GM23338 (cell line): Measurements from ENCODE around the gene RBM38. TPM values are rescaled to one million over a fixed set of nuclear protein-coding genes. Genes with fewer than 3 reads are reported as not detected.

Source experiments
- ATAC-seq: fragments of 200-7000 bp; cut with Tn5 transposase; 3 replicates; pipeline ENCODE4 v1.9.1; 2020
- DNase-seq: peaks from one replicate; pipeline ENCODE4 v3.0.0-alpha.2; 2015; ENCODE audit warnings: low spot score
- H2AFZ ChIP-seq: fragments of 200-600 bp; sonication (generic); 2 replicates; pipeline ENCODE4 v1.8.0; 2016; ENCODE audit warnings: antibody characterized with exemption, mild to moderate bottlenecking, moderate library complexity
- H3F3A ChIP-seq: fragments of 200-600 bp; sonication (generic); replicated peaks from 2 replicates; pipeline ENCODE4 v1.8.0; 2017; ENCODE audit warnings: antibody characterized with exemption, mixed run types, low read depth
- H3K27ac ChIP-seq: fragments of 200-600 bp; sonication (generic); 2 replicates; pipeline ENCODE4 v1.6.1; 2016; ENCODE audit warnings: low read depth
- H3K27me3 ChIP-seq: fragments of 200-600 bp; sonication (generic); 2 replicates; pipeline ENCODE4 v1.8.0; 2016; ENCODE audit warnings: mild to moderate bottlenecking, mixed run types, moderate library complexity; ENCODE audit not compliant: insufficient read depth
- H3K36me3 ChIP-seq: fragments of 200-600 bp; sonication (generic); 2 replicates; pipeline ENCODE4 v1.8.0; 2016; ENCODE audit warnings: mild to moderate bottlenecking; ENCODE audit not compliant: insufficient read depth
- H3K4me1 ChIP-seq: fragments of 200-600 bp; sonication (generic); 2 replicates; pipeline ENCODE4 v1.8.0; 2016; ENCODE audit warnings: mild to moderate bottlenecking, moderate library complexity; ENCODE audit not compliant: insufficient read depth
- H3K4me2 ChIP-seq: fragments of 200-600 bp; sonication (generic); 2 replicates; pipeline ENCODE4 v1.7.1; 2017; ENCODE audit warnings: mixed run types
- H3K4me3 ChIP-seq: fragments of 200-600 bp; sonication (generic); 2 replicates; pipeline ENCODE4 v1.6.1; 2016; ENCODE audit warnings: mixed run types
- H3K79me2 ChIP-seq: fragments of 200-600 bp; sonication (generic); replicated peaks from 2 replicates; pipeline ENCODE4 v1.8.0; 2017; ENCODE audit warnings: mild to moderate bottlenecking; ENCODE audit not compliant: insufficient read depth
- H3K9me2 ChIP-seq: fragments of 200-600 bp; sonication (generic); 2 replicates; pipeline ENCODE4 v1.8.0; 2017; ENCODE audit not compliant: insufficient read depth
- H4K20me1 ChIP-seq: fragments of 200-600 bp; sonication (generic); replicated peaks from 2 replicates; pipeline ENCODE4 v1.8.0; 2017; ENCODE audit warnings: mild to moderate bottlenecking; ENCODE audit not compliant: insufficient read depth
- H3K27ac Mint-ChIP-seq: 2 replicates; pipeline ENCODE4 v1.8.0; 2020; ENCODE audit warnings: inconsistent platforms, mild to moderate bottlenecking, moderate library complexity, mixed read lengths
- H3K27me3 Mint-ChIP-seq: 3 replicates; pipeline ENCODE4 v1.8.0; 2022; ENCODE audit warnings: low read depth, mild to moderate bottlenecking, moderate library complexity, mixed read lengths, inconsistent platforms; ENCODE audit not compliant: insufficient read depth, poor library complexity
- H3K36me3 Mint-ChIP-seq: 3 replicates; pipeline ENCODE4 v1.8.0; 2021; ENCODE audit warnings: low read depth, mild to moderate bottlenecking, inconsistent platforms, moderate library complexity, mixed read lengths
- H3K4me1 Mint-ChIP-seq: 3 replicates; pipeline ENCODE4 v1.8.0; 2020; ENCODE audit warnings: mild to moderate bottlenecking, inconsistent platforms, mixed read lengths
- H3K4me3 Mint-ChIP-seq: 3 replicates; pipeline ENCODE4 v1.8.0; 2021; ENCODE audit warnings: moderate library complexity, mild to moderate bottlenecking, inconsistent platforms, mixed read lengths
- H3K9me3 Mint-ChIP-seq: 3 replicates; pipeline ENCODE4 v1.8.0; 2020; ENCODE audit warnings: moderate library complexity, mild to moderate bottlenecking, inconsistent platforms, mixed read lengths
- CREB1 ChIP-seq: fragments of 250-450 bp; sonication (Bioruptor Pico); IDR thresholded peaks from 2 replicates; pipeline ENCODE4 v1.5.0; 2020; ENCODE audit warnings: low read depth, mild to moderate bottlenecking, moderate library complexity
- CTCF ChIP-seq, 2 experiments: fragments of 200-600 bp in 1 of 2; sonication (generic) in 1 of 2; conservative IDR thresholded peaks; 2 replicates each; pipeline versions ENCODE4 v1.5.1 to v1.6.1; 2016 to 2017; ENCODE audit warnings: antibody characterized with exemption in 2 of 2, low read depth in 2 of 2, mild to moderate bottlenecking in 2 of 2, moderate library complexity in 1 of 2
- ETS1 ChIP-seq: IDR thresholded peaks from 2 replicates; pipeline ENCODE4 v1.6.1; 2016; ENCODE audit warnings: antibody characterized with exemption
- EZH2 ChIP-seq: fragments of 200-600 bp; sonication (generic); IDR thresholded peaks from one replicate; pipeline ENCODE4 v1.8.0; 2017; ENCODE audit warnings: antibody characterized with exemption, mild to moderate bottlenecking, low read depth; ENCODE audit not compliant: unreplicated experiment
- EZH2phosphoT487 ChIP-seq: fragments of 200-600 bp; sonication (generic); IDR thresholded peaks from one replicate; pipeline ENCODE4 v1.8.1; 2018; ENCODE audit warnings: antibody characterized with exemption; ENCODE audit not compliant: unreplicated experiment
- JUNB ChIP-seq: IDR thresholded peaks from one replicate; pipeline ENCODE4 v1.6.1; 2016; ENCODE audit warnings: antibody characterized with exemption; ENCODE audit not compliant: unreplicated experiment
- NANOG ChIP-seq: IDR thresholded peaks from 2 replicates; pipeline ENCODE4 v1.6.1; 2016; ENCODE audit warnings: antibody characterized with exemption, borderline replicate concordance
- POLR2AphosphoS5 ChIP-seq: IDR thresholded peaks from 2 replicates; pipeline ENCODE4 v1.6.1; 2016; ENCODE audit warnings: antibody characterized with exemption, low read depth
- STAT1 ChIP-seq: IDR thresholded peaks from one replicate; pipeline ENCODE4 v1.6.1; 2016; ENCODE audit warnings: antibody characterized with exemption; ENCODE audit not compliant: unreplicated experiment
- ZNF114 ChIP-seq: fragments of 250-450 bp; sonication (Bioruptor Pico); IDR thresholded peaks from 2 replicates; pipeline ENCODE4 v1.5.0; 2020; ENCODE audit warnings: mild to moderate bottlenecking, moderate library complexity
- ZNF331 ChIP-seq: fragments of 250-450 bp; sonication (Bioruptor Pico); IDR thresholded peaks from 2 replicates; pipeline ENCODE4 v1.5.0; 2020; ENCODE audit warnings: low read depth, mild to moderate bottlenecking, moderate library complexity
- polyA plus RNA-seq: library from polyadenylated mRNA; unstranded; fragments of >200 nt; fragmentation: Nextera tagmentation; extraction: Ambion mirVana; gene quantifications from 2 replicates; pipeline ENCODE4 v1.2.1, GENCODE V29; 2016
- total RNA-seq: library from RNA; depleted of rRNA; stranded (reverse); fragments of >200 nt; shearing (Covaris generic); gene quantifications from 2 replicates; pipeline ENCODE4 v1.2.3, GENCODE V29; 2014
- TF ChIP-seq, protein P1 (sequence below): IDR thresholded peaks from one replicate; pipeline ENCODE4 v1.6.1; 2018; ENCODE audit warnings: antibody characterized with exemption; ENCODE audit not compliant: unreplicated experiment
- TF ChIP-seq, protein P2 (sequence below): fragments of 250-450 bp; sonication (Bioruptor Pico); IDR thresholded peaks from 2 replicates; pipeline ENCODE4 v1.5.0; 2020; ENCODE audit warnings: mild to moderate bottlenecking, moderate library complexity

RBM38 gene
- total and polyA plus RNA-seq, 2 experiments from 2014 or later, result 22.9 to 80.5 TPM

DNA sequence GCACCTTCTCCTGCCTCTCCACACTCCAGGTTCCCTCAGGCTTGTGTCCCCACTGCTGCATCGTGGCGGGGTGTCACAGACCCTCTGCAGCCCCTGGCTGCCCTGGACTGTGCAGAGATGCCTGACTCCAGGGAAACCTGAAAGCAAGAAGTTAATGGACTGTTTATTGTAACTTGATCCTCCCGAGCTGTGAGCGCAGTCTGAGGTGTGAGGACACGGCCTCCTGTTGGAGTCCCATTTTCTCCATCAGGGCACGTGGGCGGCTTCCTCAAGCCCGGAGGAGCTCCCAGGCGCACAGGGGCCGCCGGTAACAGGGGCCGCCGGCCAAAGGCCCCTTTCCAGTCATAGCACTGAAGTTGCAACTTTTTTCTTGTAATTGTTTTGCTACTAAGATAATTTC lies 16.9 kb downstream of the RBM38 start:
- Histone ChIP-seq H3K79me2 (no peaks in the 10 kb centered on the region; the same call in 1 of the 2 replicates), H3K4me1 (no peaks in the 10 kb centered on the region), H3K36me3 (peaks cover 10% of the 10 kb centered on the region; the same call in 1 of the 2 replicates), H3K27me3 (no peaks in the 10 kb centered on the region), H2AFZ (no peak overlapping the region), H3F3A (no peaks in the 10 kb centered on the region), H3K4me2 (no peak overlapping the region), H3K4me3 (no peak overlapping the region), H4K20me1 (peaks cover 2% of the 10 kb centered on the region; the same call in 1 of the 2 replicates), H3K9me2 (no peaks in the 10 kb centered on the region), H3K27ac (no peak overlapping the region)
- no peaks in the 10 kb centered on the region for H3K9me3 Mint-ChIP-seq
- peaks cover 7% of the 10 kb centered on the region for H3K27me3 Mint-ChIP-seq
- H3K36me3 Mint-ChIP-seq, result peaks cover 31% of the 10 kb centered on the region; the same call in 2 of the 3 replicates
- no peak overlapping the region for H3K27ac Mint-ChIP-seq
- TF ChIP-seq, protein P1, sequence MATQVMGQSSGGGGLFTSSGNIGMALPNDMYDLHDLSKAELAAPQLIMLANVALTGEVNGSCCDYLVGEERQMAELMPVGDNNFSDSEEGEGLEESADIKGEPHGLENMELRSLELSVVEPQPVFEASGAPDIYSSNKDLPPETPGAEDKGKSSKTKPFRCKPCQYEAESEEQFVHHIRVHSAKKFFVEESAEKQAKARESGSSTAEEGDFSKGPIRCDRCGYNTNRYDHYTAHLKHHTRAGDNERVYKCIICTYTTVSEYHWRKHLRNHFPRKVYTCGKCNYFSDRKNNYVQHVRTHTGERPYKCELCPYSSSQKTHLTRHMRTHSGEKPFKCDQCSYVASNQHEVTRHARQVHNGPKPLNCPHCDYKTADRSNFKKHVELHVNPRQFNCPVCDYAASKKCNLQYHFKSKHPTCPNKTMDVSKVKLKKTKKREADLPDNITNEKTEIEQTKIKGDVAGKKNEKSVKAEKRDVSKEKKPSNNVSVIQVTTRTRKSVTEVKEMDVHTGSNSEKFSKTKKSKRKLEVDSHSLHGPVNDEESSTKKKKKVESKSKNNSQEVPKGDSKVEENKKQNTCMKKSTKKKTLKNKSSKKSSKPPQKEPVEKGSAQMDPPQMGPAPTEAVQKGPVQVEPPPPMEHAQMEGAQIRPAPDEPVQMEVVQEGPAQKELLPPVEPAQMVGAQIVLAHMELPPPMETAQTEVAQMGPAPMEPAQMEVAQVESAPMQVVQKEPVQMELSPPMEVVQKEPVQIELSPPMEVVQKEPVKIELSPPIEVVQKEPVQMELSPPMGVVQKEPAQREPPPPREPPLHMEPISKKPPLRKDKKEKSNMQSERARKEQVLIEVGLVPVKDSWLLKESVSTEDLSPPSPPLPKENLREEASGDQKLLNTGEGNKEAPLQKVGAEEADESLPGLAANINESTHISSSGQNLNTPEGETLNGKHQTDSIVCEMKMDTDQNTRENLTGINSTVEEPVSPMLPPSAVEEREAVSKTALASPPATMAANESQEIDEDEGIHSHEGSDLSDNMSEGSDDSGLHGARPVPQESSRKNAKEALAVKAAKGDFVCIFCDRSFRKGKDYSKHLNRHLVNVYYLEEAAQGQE, result no peak
- TF ChIP-seq EZH2phosphoT487 (no peak), POLR2AphosphoS5 (no peak), ETS1 (no peak), ZNF114 (CRISPR knock-in tag) (no peak), CREB1 (CRISPR knock-in tag) (no peak), STAT1 (no peak), EZH2 (no peak), CTCF (conservative IDR thresholded peaks at IDR 0.05; ENCODE audit: low read depth in 2 of 2) (no peak), NANOG (no peak), JUNB (no peak), ZNF331 (CRISPR knock-in tag) (no peak)
- TF ChIP-seq, protein P2, sequence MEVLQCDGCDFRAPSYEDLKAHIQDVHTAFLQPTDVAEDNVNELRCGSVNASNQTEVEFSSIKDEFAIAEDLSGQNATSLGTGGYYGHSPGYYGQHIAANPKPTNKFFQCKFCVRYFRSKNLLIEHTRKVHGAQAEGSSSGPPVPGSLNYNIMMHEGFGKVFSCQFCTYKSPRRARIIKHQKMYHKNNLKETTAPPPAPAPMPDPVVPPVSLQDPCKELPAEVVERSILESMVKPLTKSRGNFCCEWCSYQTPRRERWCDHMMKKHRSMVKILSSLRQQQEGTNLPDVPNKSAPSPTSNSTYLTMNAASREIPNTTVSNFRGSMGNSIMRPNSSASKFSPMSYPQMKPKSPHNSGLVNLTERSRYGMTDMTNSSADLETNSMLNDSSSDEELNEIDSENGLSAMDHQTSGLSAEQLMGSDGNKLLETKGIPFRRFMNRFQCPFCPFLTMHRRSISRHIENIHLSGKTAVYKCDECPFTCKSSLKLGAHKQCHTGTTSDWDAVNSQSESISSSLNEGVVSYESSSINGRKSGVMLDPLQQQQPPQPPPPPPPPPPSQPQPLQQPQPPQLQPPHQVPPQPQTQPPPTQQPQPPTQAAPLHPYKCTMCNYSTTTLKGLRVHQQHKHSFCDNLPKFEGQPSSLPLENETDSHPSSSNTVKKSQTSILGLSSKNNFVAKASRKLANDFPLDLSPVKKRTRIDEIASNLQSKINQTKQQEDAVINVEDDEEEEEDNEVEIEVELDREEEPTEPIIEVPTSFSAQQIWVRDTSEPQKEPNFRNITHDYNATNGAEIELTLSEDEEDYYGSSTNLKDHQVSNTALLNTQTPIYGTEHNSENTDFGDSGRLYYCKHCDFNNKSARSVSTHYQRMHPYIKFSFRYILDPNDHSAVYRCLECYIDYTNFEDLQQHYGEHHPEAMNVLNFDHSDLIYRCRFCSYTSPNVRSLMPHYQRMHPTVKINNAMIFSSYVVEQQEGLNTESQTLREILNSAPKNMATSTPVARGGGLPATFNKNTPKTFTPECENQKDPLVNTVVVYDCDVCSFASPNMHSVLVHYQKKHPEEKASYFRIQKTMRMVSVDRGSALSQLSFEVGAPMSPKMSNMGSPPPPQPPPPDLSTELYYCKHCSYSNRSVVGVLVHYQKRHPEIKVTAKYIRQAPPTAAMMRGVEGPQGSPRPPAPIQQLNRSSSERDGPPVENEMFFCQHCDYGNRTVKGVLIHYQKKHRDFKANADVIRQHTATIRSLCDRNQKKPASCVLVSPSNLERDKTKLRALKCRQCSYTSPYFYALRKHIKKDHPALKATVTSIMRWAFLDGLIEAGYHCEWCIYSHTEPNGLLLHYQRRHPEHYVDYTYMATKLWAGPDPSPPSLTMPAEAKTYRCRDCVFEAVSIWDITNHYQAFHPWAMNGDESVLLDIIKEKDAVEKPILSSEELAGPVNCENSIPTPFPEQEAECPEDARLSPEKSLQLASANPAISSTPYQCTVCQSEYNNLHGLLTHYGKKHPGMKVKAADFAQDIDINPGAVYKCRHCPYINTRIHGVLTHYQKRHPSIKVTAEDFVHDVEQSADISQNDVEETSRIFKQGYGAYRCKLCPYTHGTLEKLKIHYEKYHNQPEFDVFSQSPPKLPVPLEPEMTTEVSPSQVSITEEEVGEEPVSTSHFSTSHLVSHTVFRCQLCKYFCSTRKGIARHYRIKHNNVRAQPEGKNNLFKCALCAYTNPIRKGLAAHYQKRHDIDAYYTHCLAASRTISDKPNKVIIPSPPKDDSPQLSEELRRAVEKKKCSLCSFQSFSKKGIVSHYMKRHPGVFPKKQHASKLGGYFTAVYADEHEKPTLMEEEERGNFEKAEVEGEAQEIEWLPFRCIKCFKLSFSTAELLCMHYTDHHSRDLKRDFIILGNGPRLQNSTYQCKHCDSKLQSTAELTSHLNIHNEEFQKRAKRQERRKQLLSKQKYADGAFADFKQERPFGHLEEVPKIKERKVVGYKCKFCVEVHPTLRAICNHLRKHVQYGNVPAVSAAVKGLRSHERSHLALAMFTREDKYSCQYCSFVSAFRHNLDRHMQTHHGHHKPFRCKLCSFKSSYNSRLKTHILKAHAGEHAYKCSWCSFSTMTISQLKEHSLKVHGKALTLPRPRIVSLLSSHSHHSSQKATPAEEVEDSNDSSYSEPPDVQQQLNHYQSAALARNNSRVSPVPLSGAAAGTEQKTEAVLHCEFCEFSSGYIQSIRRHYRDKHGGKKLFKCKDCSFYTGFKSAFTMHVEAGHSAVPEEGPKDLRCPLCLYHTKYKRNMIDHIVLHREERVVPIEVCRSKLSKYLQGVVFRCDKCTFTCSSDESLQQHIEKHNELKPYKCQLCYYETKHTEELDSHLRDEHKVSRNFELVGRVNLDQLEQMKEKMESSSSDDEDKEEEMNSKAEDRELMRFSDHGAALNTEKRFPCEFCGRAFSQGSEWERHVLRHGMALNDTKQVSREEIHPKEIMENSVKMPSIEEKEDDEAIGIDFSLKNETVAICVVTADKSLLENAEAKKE (CRISPR knock-in tag), result no peak
- H3K4me3 Mint-ChIP-seq, result no peak overlapping the region
- ATAC-seq, result no peak
- no peak for DNase-seq
- H3K4me1 Mint-ChIP-seq, result no peaks in the 10 kb centered on the region
